ENCODE data around the gene ZFP36. TPM values are rescaled to one million over a fixed set of nuclear protein-coding genes. Genes with fewer than 3 reads are reported as not detected.

Gene ZFP36
- total and polyA plus RNA-seq, 2 of the 8 experiments (the other 6 are each of a cell fraction or from before 2014, with no cell fraction given), result 4.0 to 10.9 TPM

GRCh38 chr19:39412100-39412866 is 5.6 kb downstream of the ZFP36 start, which contains the start of gene PLEKHG2 (continued):
- TF ChIP-seq SRF (IDR thresholded peaks at IDR 0.05; ENCODE audit: low read depth, low read length) (peak; percentile 79), BCL11A (IDR thresholded peaks at IDR 0.05; ENCODE audit: low read depth in 2 of 2, low read length in 2 of 2) (no peak), SAP30 (IDR thresholded peaks at IDR 0.05; ENCODE audit: insufficient read depth, insufficient replicate concordance, low read length) (no peak), E2F6 (IDR thresholded peaks at IDR 0.05) (no peak; the same call in 1 of the 2 replicates), CEBPB (IDR thresholded peaks at IDR 0.05; ENCODE audit: low read depth, low read length) (peak; percentile 99), SIN3A (conservative IDR thresholded peaks at IDR 0.05 in 1 of 2, IDR thresholded peaks at IDR 0.05 in 1 of 2; ENCODE audit: low read depth in 1 of 2, low read length in 2 of 2) (peak; percentile 25 to 83; a peak in 1 of 4 replicates), MAFK (IDR thresholded peaks at IDR 0.05; ENCODE audit: low read depth, low read length) (no peak), SUZ12 (IDR thresholded peaks at IDR 0.05; ENCODE audit: low read length) (no peak), KDM5A (IDR thresholded peaks at IDR 0.05; ENCODE audit: low read length) (no peak), EZH2 (IDR thresholded peaks at IDR 0.05; ENCODE audit: low read depth, low read length, severe bottlenecking) (no peak), HDAC6 (IDR thresholded peaks at IDR 0.05; ENCODE audit: low read depth, low read length) (no peak), CBX5 (IDR thresholded peaks at IDR 0.05; ENCODE audit: low read depth, low read length) (no peak), CREB1 (IDR thresholded peaks at IDR 0.05) (peak; percentile 81), ATF2 (IDR thresholded peaks at IDR 0.05; ENCODE audit: low read length) (peak; percentile 97), RFX5 (IDR thresholded peaks at IDR 0.05; ENCODE audit: borderline replicate concordance, low read depth, low read length) (peak; percentile 7; the same call in 1 of the 2 replicates), TEAD4 (IDR thresholded peaks at IDR 0.05; ENCODE audit: low read depth, low read length) (peak; percentile 43; the same call in 1 of the 2 replicates), NANOG (IDR thresholded peaks at IDR 0.05; ENCODE audit: insufficient read depth, low read depth, low read length, poor library complexity, severe bottlenecking) (peak; percentile 45), CBX8 (IDR thresholded peaks at IDR 0.05; ENCODE audit: borderline replicate concordance, low read depth, low read length) (no peak), GABPA (IDR thresholded peaks at IDR 0.05; ENCODE audit: borderline replicate concordance, insufficient read depth, low read length) (no peak), POLR2A (IDR thresholded peaks at IDR 0.05; ENCODE audit: control extremely low read depth in 1 of 2, low read depth in 2 of 2, low read length in 2 of 2) (peak; percentile 68 to 93)

Data from H1 (cell line).